ENCODE data around the gene CREBRF. TPM values are rescaled to one million over a fixed set of nuclear protein-coding genes. Genes with fewer than 3 reads are reported as not detected.
"Not testable (repeated sequence)": the region's sequence is repeated elsewhere in the genome, so short reads cannot be mapped to it uniquely, and the experiment has no call there.

Gene CREBRF
- total RNA-seq, 1 experiment from 2014 or later: 4.3 TPM

- H3K9me3 ChIP-seq: no peaks in the 10 kb centered on the region
- H3K27me3 ChIP-seq: no peaks in the 10 kb centered on the region
- no peak overlapping the region for H3K4me3 ChIP-seq
- H3K36me3 ChIP-seq: peaks cover 14% of the 10 kb centered on the region
- DNase-seq: no peak
These were observed 27.3 kb upstream of the CREBRF start for GRCh38 chr5:173028811-173029327.

DNA sequence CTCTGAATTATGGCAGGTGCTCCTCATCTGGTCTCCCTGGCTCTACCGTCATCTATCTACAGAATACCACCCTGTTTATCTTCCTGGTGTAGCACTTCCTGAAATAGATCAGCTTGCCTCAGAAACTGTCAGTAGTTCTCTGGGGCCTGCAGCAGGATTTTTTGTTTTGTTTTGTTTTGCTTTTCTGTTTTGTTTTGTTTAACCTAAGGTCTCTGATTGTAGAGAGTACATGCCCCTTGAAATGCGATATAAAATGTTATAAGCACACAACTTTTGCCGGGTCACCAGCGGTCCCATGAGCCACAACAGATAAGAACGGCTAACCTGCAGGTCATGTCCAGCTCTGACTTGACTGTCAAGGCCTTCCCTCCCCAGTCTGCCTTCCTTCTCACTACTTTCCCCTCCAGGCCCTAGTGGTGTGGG is 26.6 kb upstream of the CREBRF start:
- no peak overlapping the region for H3K4me3 ChIP-seq
- DNase-seq: no peak
- no peaks in the 10 kb centered on the region for H3K9me3 ChIP-seq
- peaks cover 14% of the 10 kb centered on the region for H3K36me3 ChIP-seq
- H3K27me3 ChIP-seq: no peaks in the 10 kb centered on the region

- DNase-seq, H3K9me3 ChIP-seq, H3K27me3 ChIP-seq, H3K4me3 ChIP-seq: not testable (repeated sequence)
- peaks cover 37% of the 10 kb centered on the region for H3K36me3 ChIP-seq
These were observed 24.1 kb upstream of the CREBRF start for GRCh38 chr5:173032096-173032495.

GRCh38 chr5:173032730-173033129 is 23.4 kb upstream of the CREBRF start:
- no peak overlapping the region for H3K4me3 ChIP-seq
- H3K36me3 ChIP-seq: peaks cover 43% of the 10 kb centered on the region
- no peak for DNase-seq
- H3K27me3 ChIP-seq: no peaks in the 10 kb centered on the region
- H3K9me3 ChIP-seq: no peaks in the 10 kb centered on the region

GRCh38 chr5:173033923-173034322 is 22.2 kb upstream of the CREBRF start:
- Histone ChIP-seq H3K4me3 (no peak overlapping the region), H3K27me3 (no peaks in the 10 kb centered on the region), H3K36me3 (peaks cover 36% of the 10 kb centered on the region), H3K9me3 (no peaks in the 10 kb centered on the region)
- no peak for DNase-seq

DNA sequence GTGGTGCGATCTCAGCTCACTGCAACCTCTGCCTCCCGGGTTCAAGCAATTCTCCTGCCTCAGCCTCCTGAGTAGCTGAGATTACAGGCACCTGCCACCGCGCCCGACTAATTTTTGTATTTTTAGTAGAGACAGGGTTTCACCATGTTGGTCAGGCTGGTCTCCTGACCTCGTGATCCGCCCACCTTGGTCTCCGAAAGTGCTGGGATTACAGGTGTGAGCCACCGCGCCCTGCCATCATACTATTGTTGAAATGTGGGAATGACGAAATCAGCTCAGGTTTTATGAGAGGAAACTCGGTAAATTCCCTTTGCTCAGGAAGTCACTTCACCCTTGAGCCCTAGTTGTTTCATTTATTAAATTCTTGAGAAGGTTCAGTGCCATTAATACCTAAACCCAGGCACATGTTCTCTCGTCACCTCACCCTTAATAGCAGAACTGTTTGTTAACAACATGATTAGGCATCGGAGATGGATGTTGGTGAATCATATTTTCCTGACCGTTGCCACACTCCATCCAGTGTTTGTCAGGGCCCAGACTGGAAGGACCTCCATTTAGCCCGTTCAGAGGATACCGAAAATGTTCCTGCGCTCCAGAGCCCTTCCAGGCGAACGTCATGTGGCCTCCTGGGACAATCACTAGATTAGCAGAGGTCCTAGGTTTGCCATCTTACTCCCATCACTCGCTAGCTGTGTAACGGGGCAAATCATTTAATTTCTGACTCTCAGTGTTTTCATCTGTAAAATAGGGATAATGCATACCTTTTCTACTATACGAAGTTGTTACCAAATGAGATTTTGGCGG is 20.0 kb upstream of the CREBRF start:
- Histone ChIP-seq H3K4me3 (no peak overlapping the region), H3K27me3 (no peaks in the 10 kb centered on the region), H3K9me3 (peaks cover 19% of the 10 kb centered on the region), H3K36me3 (peaks cover 44% of the 10 kb centered on the region)
- no peak for DNase-seq

DNA sequence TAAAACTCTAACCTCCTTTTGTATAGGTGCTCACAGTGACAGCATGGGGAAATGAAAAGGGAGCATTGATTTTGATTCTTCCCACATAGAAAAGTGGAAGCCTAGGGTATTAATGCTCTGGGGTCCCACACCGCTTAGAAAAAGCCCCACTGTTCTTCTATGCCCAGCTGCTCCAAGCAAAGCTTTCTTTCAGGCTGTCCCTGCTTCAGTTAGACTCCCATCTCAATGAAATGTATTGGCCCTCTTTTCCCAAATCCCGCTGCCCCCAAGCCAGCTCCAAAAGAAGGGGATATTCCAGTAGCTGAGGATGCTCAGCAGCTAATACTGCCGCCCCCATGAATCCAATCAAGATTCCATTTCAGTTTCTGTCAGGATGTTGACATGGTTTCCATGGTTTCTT is 17.0 kb upstream of the CREBRF start:
- Histone ChIP-seq H3K36me3 (peaks cover 45% of the 10 kb centered on the region), H3K9me3 (peaks cover 20% of the 10 kb centered on the region), H3K4me3 (no peak overlapping the region), H3K27me3 (no peaks in the 10 kb centered on the region)
- DNase-seq: no peak

DNA sequence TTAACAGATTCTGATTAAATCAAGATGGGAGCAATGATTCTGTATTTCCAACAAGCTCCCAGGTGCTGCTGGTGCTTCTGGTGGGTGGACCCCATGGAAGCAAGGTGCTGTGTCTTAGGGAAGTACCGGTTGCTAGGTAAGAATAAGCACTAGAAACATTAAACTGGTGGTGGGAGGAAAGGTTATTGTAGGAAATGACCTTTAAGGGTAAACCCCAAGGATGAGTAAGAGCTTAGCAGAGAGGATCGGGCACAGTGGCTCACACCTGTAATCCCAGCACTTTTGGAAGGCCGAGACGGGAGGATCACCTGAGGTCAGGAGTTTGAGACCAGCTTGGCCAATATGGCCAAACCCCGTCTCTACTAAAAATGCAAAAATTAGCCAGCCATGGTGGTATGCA is 16.2 kb upstream of the CREBRF start:
- no peaks in the 10 kb centered on the region for H3K27me3 ChIP-seq
- H3K36me3 ChIP-seq: peaks cover 41% of the 10 kb centered on the region
- no peak overlapping the region for H3K4me3 ChIP-seq
- no peak for DNase-seq
- peaks cover 20% of the 10 kb centered on the region for H3K9me3 ChIP-seq

- no peaks in the 10 kb centered on the region for H3K27me3 ChIP-seq
- no peak for DNase-seq
- peaks cover 20% of the 10 kb centered on the region for H3K36me3 ChIP-seq
- no peak overlapping the region for H3K4me3 ChIP-seq
- peaks cover 20% of the 10 kb centered on the region for H3K9me3 ChIP-seq
These were observed 14.0 kb upstream of the CREBRF start for GRCh38 chr5:173041881-173042762.

DNA sequence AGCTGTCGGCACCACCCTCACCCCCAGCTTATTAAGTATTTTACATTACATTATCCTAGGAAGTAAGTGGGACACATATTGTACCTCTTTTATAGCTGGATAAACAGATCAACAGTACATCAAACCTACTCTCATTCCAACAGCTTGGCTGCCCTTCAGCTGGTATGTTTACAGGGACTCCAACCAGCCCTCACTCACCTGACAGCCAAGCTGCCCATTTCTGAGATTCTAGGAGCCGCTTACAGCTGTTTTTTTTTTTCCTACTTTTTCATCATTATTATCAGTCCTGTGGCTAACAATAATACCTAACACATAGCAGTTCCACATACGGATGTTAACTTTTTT is 13.4 kb upstream of the CREBRF start:
- no peaks in the 10 kb centered on the region for H3K27me3 ChIP-seq
- DNase-seq: no peak
- peaks cover 14% of the 10 kb centered on the region for H3K36me3 ChIP-seq
- H3K9me3 ChIP-seq: peaks cover 20% of the 10 kb centered on the region
- no peak overlapping the region for H3K4me3 ChIP-seq

GRCh38 chr5:173045474-173045873 is 10.7 kb upstream of the CREBRF start:
- Histone ChIP-seq H3K27me3 (no peaks in the 10 kb centered on the region), H3K9me3 (peaks cover 7% of the 10 kb centered on the region), H3K36me3 (peaks cover 7% of the 10 kb centered on the region; the same call in 1 of the 2 replicates), H3K4me3 (no peak overlapping the region)
- DNase-seq: no peak

GRCh38 chr5:173047096-173047837 is 8.9 kb upstream of the CREBRF start:
- not testable (repeated sequence) for H3K27me3 ChIP-seq, DNase-seq, H3K36me3 ChIP-seq, H3K4me3 ChIP-seq, H3K9me3 ChIP-seq

DNA sequence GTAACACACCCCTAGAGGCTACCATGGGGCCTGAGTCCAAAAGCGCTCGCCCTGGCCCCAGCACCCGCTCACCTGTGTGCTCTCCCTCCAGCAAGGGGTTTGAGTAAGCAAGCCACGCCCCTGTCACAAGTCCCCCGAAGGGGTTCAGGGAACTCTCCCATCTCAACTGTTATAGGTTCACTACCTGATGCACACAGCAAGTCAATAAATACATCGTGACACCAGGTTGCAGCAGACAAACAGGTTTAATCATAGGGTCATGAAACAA is 8.4 kb upstream of the CREBRF start:
- Histone ChIP-seq H3K4me3 (no peak overlapping the region), H3K9me3 (no peaks in the 10 kb centered on the region), H3K36me3 (no peaks in the 10 kb centered on the region), H3K27me3 (no peaks in the 10 kb centered on the region)
- DNase-seq: no peak

DNA sequence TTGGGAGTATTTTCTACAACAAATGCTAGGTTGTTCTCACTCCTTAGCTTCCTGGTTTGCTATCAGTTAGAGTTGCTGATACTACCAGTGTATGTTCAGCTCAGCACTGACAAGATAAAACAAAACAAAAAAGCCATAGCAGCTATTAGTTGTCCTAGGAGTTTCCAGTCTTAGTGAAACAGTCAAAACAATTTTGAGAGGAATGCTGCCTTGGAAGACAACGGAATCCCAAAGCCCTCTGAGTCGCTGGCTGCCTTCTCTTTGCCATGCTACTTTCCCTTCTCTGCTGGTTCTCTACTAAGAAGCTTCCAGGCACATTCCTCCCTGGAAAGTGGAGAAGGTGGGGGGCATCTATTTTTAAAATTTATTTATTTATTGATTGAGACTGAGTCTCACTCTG is 5.4 kb upstream of the CREBRF start:
- H3K36me3 ChIP-seq: no peaks in the 10 kb centered on the region
- DNase-seq: peak; percentile 25

GRCh38 chr5:173051746-173052145 is 4.4 kb upstream of the CREBRF start:
- peak; percentile 42 for DNase-seq
- H3K27me3 ChIP-seq: no peaks in the 10 kb centered on the region
- H3K9me3 ChIP-seq: no peaks in the 10 kb centered on the region
- no peak overlapping the region for H3K4me3 ChIP-seq
- H3K36me3 ChIP-seq: no peaks in the 10 kb centered on the region

More for the DNA sequence above, 5.4 kb upstream of the CREBRF start:
- H3K4me3 ChIP-seq: no peak overlapping the region
- no peaks in the 10 kb centered on the region for H3K9me3 ChIP-seq
- H3K27me3 ChIP-seq: no peaks in the 10 kb centered on the region

GRCh38 chr5:173053041-173053440 is 3.1 kb upstream of the CREBRF start:
- no peaks in the 10 kb centered on the region for H3K27me3 ChIP-seq
- no peak overlapping the region for H3K4me3 ChIP-seq
- DNase-seq: no peak
- H3K36me3 ChIP-seq: no peaks in the 10 kb centered on the region
- H3K9me3 ChIP-seq: no peaks in the 10 kb centered on the region
